Erythroblast (primary cell): ENCODE measurements around the gene KAT2A.

Experiments used
- GATA1 ChIP-seq: IDR thresholded peaks from 2 replicates; pipeline ENCODE4 v1.6.1; 2011; ENCODE audit warnings: low read depth, mild to moderate bottlenecking, control low read depth, low read length, moderate library complexity
- POLR2A ChIP-seq: IDR thresholded peaks from 2 replicates; pipeline ENCODE4 v1.6.1; 2011; ENCODE audit warnings: mild to moderate bottlenecking, low read length

DNA sequence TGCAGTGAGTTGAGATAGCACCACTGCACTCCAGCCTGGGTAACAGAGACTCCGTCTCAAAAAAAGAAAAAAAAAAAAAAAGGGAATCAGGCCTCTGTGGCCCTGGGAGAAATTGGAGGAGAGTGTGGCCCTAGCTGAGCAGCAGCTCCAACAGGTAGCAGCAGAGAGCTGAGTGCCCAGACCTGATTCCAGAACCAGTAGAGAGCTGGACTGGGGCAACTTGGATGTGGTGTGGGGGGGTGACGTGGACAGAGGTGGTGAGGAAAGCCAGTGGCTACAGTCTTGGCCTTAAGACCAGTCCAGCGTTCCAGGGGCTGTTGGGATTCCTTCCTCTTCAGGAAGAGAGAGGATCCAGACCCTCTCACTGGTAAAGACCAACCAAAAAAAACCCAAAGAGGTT, 3.1 kb upstream of the KAT2A start:
- TF ChIP-seq POLR2A (no peak), GATA1 (no peak)
